ENCODE results near the gene CFAP46. TPM values are rescaled to one million over a fixed set of nuclear protein-coding genes. Genes with fewer than 3 reads are reported as not detected.
A peak's percentile ranks its signal among the peaks of the same experiment; 100 is the strongest.

CFAP46 gene
- total RNA-seq, 2 experiments from 2014 or later = not detected

DNA sequence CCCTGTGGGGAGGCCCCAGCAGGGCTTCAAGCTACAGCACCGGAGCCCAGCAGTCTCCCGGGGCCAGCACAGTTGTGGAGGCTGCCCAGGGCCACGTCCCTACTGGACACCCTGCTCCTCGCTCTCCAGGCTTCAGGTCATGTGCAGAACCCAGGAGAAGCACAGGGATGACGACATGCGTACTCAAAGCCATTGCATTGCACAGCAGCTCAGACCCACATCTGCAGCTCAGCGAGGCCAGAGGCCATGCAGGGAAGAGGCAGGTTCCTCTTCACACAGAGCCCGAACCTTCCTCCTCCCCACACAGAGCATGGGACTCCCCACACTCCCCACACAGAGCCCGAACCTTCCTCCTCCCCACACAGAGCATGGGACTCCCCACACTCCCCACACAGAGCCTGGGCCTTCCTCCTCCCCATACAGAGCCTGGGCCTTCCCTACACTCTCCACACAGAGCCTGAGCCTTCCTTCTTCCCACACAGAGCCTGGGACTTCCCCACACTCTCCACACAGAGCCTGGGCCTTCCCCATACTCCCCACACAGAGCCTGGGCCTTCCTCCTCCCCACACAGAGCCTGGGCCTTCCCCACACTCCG, 12.3 kb downstream of the CFAP46 start:
- no peak for ATAC-seq (ENCODE audit: poor library complexity)
- no peaks in the 10 kb centered on the region for H3K27me3 ChIP-seq (ENCODE audit: control insufficient read depth in 1 of 2, insufficient read depth in 2 of 2, low read length in 2 of 2)
- no peaks in the 10 kb centered on the region for H3K36me3 ChIP-seq (ENCODE audit: insufficient read depth, low read length)
- Mint-ChIP-seq H3K27me3 (no peaks in the 10 kb centered on the region), H3K27ac (no peak overlapping the region), H3K4me3 (no peak overlapping the region), H3K36me3 (ENCODE audit: low read depth) (no peaks in the 10 kb centered on the region), H3K9me3 (no peaks in the 10 kb centered on the region), H3K4me1 (ENCODE audit: low read depth) (no peaks in the 10 kb centered on the region)
- DNase-seq = peak in 3 of 14 experiments; percentile 2 to 32 (median 22)
- H3K4me1 ChIP-seq (ENCODE audit: insufficient read depth, low read length) = no peaks in the 10 kb centered on the region
- ChIA-PET POLR2A (no interaction called here), CTCF (no interaction called here)
- intact Hi-C loops (cut with DNase I, micrococcal nuclease) = no loop called here
- H3K27ac ChIP-seq (ENCODE audit: low read depth in 1 of 2, low read length in 2 of 2) = no peak overlapping the region
- H3K4me3 ChIP-seq (ENCODE audit: low read length) = no peak overlapping the region
- TF ChIP-seq CTCF (IDR thresholded peaks at IDR 0.05) = no peak
- H3K9me3 ChIP-seq (ENCODE audit: control insufficient read depth in 1 of 2, insufficient read depth in 1 of 2, low read length in 2 of 2) = peaks cover 0 to 36% of the 10 kb centered on the region in 2 experiments

DNA sequence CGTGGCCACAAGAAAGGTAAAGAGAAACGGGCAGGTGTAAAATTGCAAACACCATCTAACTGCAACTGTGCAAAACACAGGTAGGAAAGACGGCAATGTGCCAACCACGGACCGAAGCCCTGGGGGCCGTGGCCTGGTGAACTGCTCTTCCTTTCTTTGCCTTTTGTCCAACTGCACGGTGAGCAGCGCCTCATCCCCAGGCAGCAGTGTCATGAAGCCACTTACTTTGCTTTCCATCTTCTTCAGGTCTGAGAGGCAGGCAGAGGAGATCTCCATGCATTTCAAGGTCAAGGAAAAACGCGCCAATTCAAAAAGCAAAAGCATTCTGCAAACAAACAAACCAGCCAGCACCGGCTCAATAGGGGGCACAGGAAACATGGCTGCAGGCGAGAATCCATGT, 12.9 kb downstream of the CFAP46 start:
- intact Hi-C loops (cut with DNase I, micrococcal nuclease) = no loop called here
- Histone ChIP-seq H3K9me3 (ENCODE audit: control insufficient read depth in 1 of 2, insufficient read depth in 1 of 2, low read length in 2 of 2) (peaks cover 0 to 38% of the 10 kb centered on the region in 2 experiments), H3K4me3 (ENCODE audit: low read length) (no peak overlapping the region), H3K36me3 (ENCODE audit: insufficient read depth, low read length) (no peaks in the 10 kb centered on the region), H3K4me1 (ENCODE audit: insufficient read depth, low read length) (no peaks in the 10 kb centered on the region), H3K27me3 (ENCODE audit: control insufficient read depth in 1 of 2, insufficient read depth in 2 of 2, low read length in 2 of 2) (no peaks in the 10 kb centered on the region), H3K27ac (ENCODE audit: low read depth in 1 of 2, low read length in 2 of 2) (no peak overlapping the region)
- Mint-ChIP-seq H3K9me3 (no peaks in the 10 kb centered on the region), H3K27ac (no peak overlapping the region), H3K4me3 (no peak overlapping the region), H3K4me1 (ENCODE audit: low read depth) (no peaks in the 10 kb centered on the region), H3K36me3 (ENCODE audit: low read depth) (no peaks in the 10 kb centered on the region), H3K27me3 (no peaks in the 10 kb centered on the region)
- no peak for TF ChIP-seq CTCF (IDR thresholded peaks at IDR 0.05)
- ChIA-PET POLR2A (no interaction called here), CTCF (no interaction called here)
- ATAC-seq (ENCODE audit: poor library complexity) (no peak), DNase-seq (no peak)

GRCh38 chr10:132928261-132928660, 14.1 kb downstream of the CFAP46 start:
- DNase-seq (no peak), ATAC-seq (ENCODE audit: poor library complexity) (no peak)
- Mint-ChIP-seq H3K4me3 (no peak overlapping the region), H3K27me3 (no peaks in the 10 kb centered on the region), H3K9me3 (no peaks in the 10 kb centered on the region), H3K27ac (no peak overlapping the region), H3K4me1 (ENCODE audit: low read depth) (no peaks in the 10 kb centered on the region), H3K36me3 (ENCODE audit: low read depth) (no peaks in the 10 kb centered on the region)
- no peak for TF ChIP-seq CTCF (IDR thresholded peaks at IDR 0.05)
- intact Hi-C loops (cut with DNase I, micrococcal nuclease) = no loop called here
- H3K9me3 ChIP-seq (ENCODE audit: control insufficient read depth in 1 of 2, insufficient read depth in 1 of 2, low read length in 2 of 2) = peaks cover 0 to 33% of the 10 kb centered on the region in 2 experiments
- H3K36me3 ChIP-seq (ENCODE audit: insufficient read depth, low read length) = no peaks in the 10 kb centered on the region
- H3K4me3 ChIP-seq (ENCODE audit: low read length) = no peak overlapping the region
- no peaks in the 10 kb centered on the region for H3K27me3 ChIP-seq (ENCODE audit: control insufficient read depth in 1 of 2, insufficient read depth in 2 of 2, low read length in 2 of 2)
- H3K27ac ChIP-seq (ENCODE audit: low read depth in 1 of 2, low read length in 2 of 2) = no peak overlapping the region
- ChIA-PET POLR2A (no interaction called here), CTCF (no interaction called here)
- H3K4me1 ChIP-seq (ENCODE audit: insufficient read depth, low read length) = no peaks in the 10 kb centered on the region
